ENCODE data around the gene B9D2. TPM values are rescaled to one million over a fixed set of nuclear protein-coding genes. Genes with fewer than 3 reads are reported as not detected.
A peak's percentile ranks its signal among the peaks of the same experiment; 100 is the strongest.

B9D2 gene
- total RNA-seq, 6 experiments from 2014 or later, result 1.7 to 4.4 (median 2.6) TPM

GRCh38 chr19:41341669-41342490, 22.1 kb downstream of the B9D2 start:
- DNase-seq, result peak in 1 of 3 donors; percentile 50
- TF ChIP-seq CTCF (IDR thresholded peaks at IDR 0.05) (peak in 1 of 4 donors; percentile 11), POLR2A (IDR thresholded peaks at IDR 0.05) (no peak)
- H3K4me1 ChIP-seq, result no peaks in the 10 kb centered on the region
- peak; percentile 50 to 61 (median 56) for ATAC-seq
- H3K4me3 ChIP-seq, result no peak overlapping the region
- peaks cover 0 to 10% (median 0%) of the 10 kb centered on the region in 4 donors for H3K36me3 ChIP-seq
- no peak overlapping the region for H3K27ac ChIP-seq
- intact Hi-C loops (cut with DNase I), result no loop called here
- no peaks in the 10 kb centered on the region for H3K9me3 ChIP-seq
- WGBS (ENCODE audit: insufficient coverage, low coverage, low lambda C conversion rate, missing lambda C conversion rate), result 66% methylated on average over 10 of the region's 20 CpGs
- H3K27me3 ChIP-seq, result no peaks in the 10 kb centered on the region

GRCh38 chr19:41339936-41340335, 24.0 kb downstream of the B9D2 start:
- no peak for ATAC-seq
- peaks cover 0 to 7% (median 0%) of the 10 kb centered on the region in 4 donors for H3K36me3 ChIP-seq
- intact Hi-C loops (cut with DNase I), result no loop called here

GRCh38 chr19:41335467-41335866, 28.5 kb downstream of the B9D2 start:
- TF ChIP-seq CTCF (IDR thresholded peaks at IDR 0.05), result no peak
- no peak for TF ChIP-seq POLR2A (IDR thresholded peaks at IDR 0.05)
- ATAC-seq (no peak), DNase-seq (no peak)
- H3K9me3 ChIP-seq, result no peaks in the 10 kb centered on the region
- peaks cover 0 to 1% (median 0%) of the 10 kb centered on the region in 4 donors for H3K36me3 ChIP-seq
- intact Hi-C loops (cut with DNase I), result no loop called here
- no CpG with 5 or more reads among the region's 10 CpGs for WGBS (ENCODE audit: insufficient coverage, low coverage, low lambda C conversion rate, missing lambda C conversion rate)
- H3K4me3 ChIP-seq, result no peak overlapping the region
- no peak overlapping the region for H3K27ac ChIP-seq
- H3K27me3 ChIP-seq, result no peaks in the 10 kb centered on the region
- no peaks in the 10 kb centered on the region for H3K4me1 ChIP-seq

More at GRCh38 chr19:41339936-41340335, 24.0 kb downstream of the B9D2 start:
- Histone ChIP-seq H3K9me3 (no peaks in the 10 kb centered on the region), H3K27ac (no peak overlapping the region), H3K4me3 (no peak overlapping the region), H3K27me3 (no peaks in the 10 kb centered on the region), H3K4me1 (no peaks in the 10 kb centered on the region)
- WGBS (ENCODE audit: insufficient coverage, low coverage, low lambda C conversion rate, missing lambda C conversion rate), result 94% methylated on average over 3 of the region's 5 CpGs
- TF ChIP-seq POLR2A (IDR thresholded peaks at IDR 0.05) (no peak), CTCF (IDR thresholded peaks at IDR 0.05) (no peak)
- no peak for DNase-seq

- Histone ChIP-seq H3K9me3 (no peaks in the 10 kb centered on the region), H3K4me1 (no peaks in the 10 kb centered on the region), H3K36me3 (no peaks in the 10 kb centered on the region), H3K4me3 (no peak overlapping the region), H3K27ac (peak overlapping the region in 2 of 3 donors; percentile 14 to 57), H3K27me3 (no peaks in the 10 kb centered on the region)
- intact Hi-C loops (cut with DNase I), result no loop called here
- 39% methylated on average over 4 of the region's 5 CpGs for WGBS (ENCODE audit: insufficient coverage, low coverage, low lambda C conversion rate, missing lambda C conversion rate)
- ATAC-seq (peak; percentile 53 to 77 (median 64)), DNase-seq (no peak)
- TF ChIP-seq CTCF (IDR thresholded peaks at IDR 0.05) (no peak), POLR2A (IDR thresholded peaks at IDR 0.05) (no peak)
Measured at GRCh38 chr19:41334793-41335192, 29.2 kb downstream of the B9D2 start.
